PC-9 (cell line): ENCODE data around the gene TRABD.

Source experiments
- EZH2 ChIP-seq: fragments of 200-600 bp; sonication (generic); IDR thresholded peaks from 2 replicates; pipeline ENCODE4 v1.8.0; 2017; ENCODE audit warnings: antibody characterized with exemption, low read depth
- TF ChIP-seq, protein P1 (sequence below): fragments of 200-600 bp; sonication (generic); conservative IDR thresholded peaks from 2 replicates; pipeline ENCODE4 v1.6.1; 2017; ENCODE audit warnings: mixed run types, antibody characterized with exemption, mild to moderate bottlenecking, moderate library complexity

DNA sequence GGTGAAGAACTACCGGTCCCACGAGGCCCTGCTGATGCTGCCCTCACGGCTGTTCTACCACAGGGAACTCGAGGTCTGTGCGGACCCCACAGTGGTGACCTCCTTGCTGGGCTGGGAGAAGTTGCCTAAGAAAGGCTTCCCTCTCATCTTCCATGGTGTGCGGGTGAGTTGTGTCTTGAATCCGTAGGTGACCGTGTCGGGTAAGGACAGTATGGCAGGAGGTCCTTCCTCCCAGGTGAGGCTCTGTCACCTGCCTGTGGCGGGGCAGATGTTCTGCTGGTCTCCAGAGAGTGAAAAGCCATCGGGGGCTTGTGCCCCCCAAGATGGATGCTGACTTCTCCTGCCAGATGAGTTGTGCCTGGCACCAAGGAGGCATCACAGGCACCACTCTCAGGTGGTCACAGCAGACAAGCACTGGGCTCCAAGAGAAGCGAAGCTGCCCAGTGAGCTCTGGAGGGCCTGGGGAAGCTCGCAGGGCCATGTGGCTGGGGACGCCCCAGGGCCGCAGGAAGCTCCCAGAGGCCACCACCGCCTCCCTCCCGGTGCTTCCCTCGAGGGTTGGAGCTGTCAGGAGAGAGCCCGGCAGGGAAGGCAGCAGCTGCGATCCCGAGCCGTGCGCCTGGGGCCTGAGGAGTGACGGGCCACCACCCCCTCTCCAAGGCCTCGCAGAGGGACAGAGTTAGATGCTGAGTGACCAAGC, 32.5 kb upstream of the TRABD start:
- TF ChIP-seq, protein P1, sequence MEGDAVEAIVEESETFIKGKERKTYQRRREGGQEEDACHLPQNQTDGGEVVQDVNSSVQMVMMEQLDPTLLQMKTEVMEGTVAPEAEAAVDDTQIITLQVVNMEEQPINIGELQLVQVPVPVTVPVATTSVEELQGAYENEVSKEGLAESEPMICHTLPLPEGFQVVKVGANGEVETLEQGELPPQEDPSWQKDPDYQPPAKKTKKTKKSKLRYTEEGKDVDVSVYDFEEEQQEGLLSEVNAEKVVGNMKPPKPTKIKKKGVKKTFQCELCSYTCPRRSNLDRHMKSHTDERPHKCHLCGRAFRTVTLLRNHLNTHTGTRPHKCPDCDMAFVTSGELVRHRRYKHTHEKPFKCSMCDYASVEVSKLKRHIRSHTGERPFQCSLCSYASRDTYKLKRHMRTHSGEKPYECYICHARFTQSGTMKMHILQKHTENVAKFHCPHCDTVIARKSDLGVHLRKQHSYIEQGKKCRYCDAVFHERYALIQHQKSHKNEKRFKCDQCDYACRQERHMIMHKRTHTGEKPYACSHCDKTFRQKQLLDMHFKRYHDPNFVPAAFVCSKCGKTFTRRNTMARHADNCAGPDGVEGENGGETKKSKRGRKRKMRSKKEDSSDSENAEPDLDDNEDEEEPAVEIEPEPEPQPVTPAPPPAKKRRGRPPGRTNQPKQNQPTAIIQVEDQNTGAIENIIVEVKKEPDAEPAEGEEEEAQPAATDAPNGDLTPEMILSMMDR: no peak
- TF ChIP-seq EZH2: no peak
